Activated CD4-positive, alpha-beta memory T cell treated with anti-CD3 and anti-CD28 coated beads for 36 hours (primary cell): ENCODE results near the gene TOP3B. TPM values are rescaled to one million over a fixed set of nuclear protein-coding genes. Genes with fewer than 3 reads are reported as not detected.
"Not testable (repeated sequence)": the region's sequence is repeated elsewhere in the genome, so short reads cannot be mapped to it uniquely, and the experiment has no call there.

ENCODE experiments used
- CTCF ChIA-PET: fragments of 350-600 bp; sonication (Branson Sonifier 250); formaldehyde crosslinking; loops from one replicate; lab custom pipeline; 2021; ENCODE audit warnings: antibody characterized with exemption, inconsistent platforms; lab: Charles Lee
- POLR2A ChIA-PET: fragments of 350-600 bp; sonication (Branson Sonifier 250); formaldehyde crosslinking; loops from one replicate; lab custom pipeline; 2021; ENCODE audit warnings: antibody characterized with exemption; lab: Charles Lee
- DNase-seq: peaks from one replicate; pipeline ENCODE4 v3.0.0-alpha.2; 2020
- H3K27ac Mint-ChIP-seq: one replicate; pipeline ENCODE4 v1.8.0; 2021; ENCODE audit warnings: mixed read lengths
- H3K27me3 Mint-ChIP-seq: one replicate; pipeline ENCODE4 v1.8.0; 2021; ENCODE audit warnings: mixed read lengths
- H3K36me3 Mint-ChIP-seq: one replicate; pipeline ENCODE4 v1.8.0; 2021; ENCODE audit warnings: mixed read lengths
- H3K4me1 Mint-ChIP-seq: one replicate; pipeline ENCODE4 v1.8.0; 2021; ENCODE audit warnings: low read depth, mixed read lengths
- H3K4me3 Mint-ChIP-seq: one replicate; pipeline ENCODE4 v1.8.0; 2021; ENCODE audit warnings: mild to moderate bottlenecking, mixed read lengths
- H3K9me3 Mint-ChIP-seq: one replicate; pipeline ENCODE4 v1.8.0; 2021; ENCODE audit warnings: mixed read lengths
- intact Hi-C: fragments of 100-400 bp; cut with micrococcal nuclease; formaldehyde crosslinking; loops from one replicate; pipeline ENCODE4 v1.15.1; 2023
- total RNA-seq, 2 experiments: library from RNA; stranded (reverse); gene quantifications; one replicate each; pipeline ENCODE4 v1.2.3, GENCODE V29; 2021

TOP3B gene
- total RNA-seq, 2 experiments from 2014 or later = 28.8 to 30.4 TPM

GRCh38 chr22:21915624-21916308 lies 66.8 kb downstream of the TOP3B start:
- no peak overlapping the region for H3K27ac Mint-ChIP-seq
- POLR2A ChIA-PET = no interaction called here
- no peak for DNase-seq
- no peaks in the 10 kb centered on the region for H3K4me1 Mint-ChIP-seq
- no peaks in the 10 kb centered on the region for H3K36me3 Mint-ChIP-seq
- H3K4me3 Mint-ChIP-seq = no peak overlapping the region
- no peaks in the 10 kb centered on the region for H3K9me3 Mint-ChIP-seq
- H3K27me3 Mint-ChIP-seq = no peaks in the 10 kb centered on the region
- CTCF ChIA-PET = interaction anchor here (1.0 to 1.4 kb wide), 2 partner anchors 22 to 202 kb away, joined by 3 read pairs; no protein-coding TSS in a partner anchor
- intact Hi-C loops = no loop called here

GRCh38 chr22:21914033-21914642 lies 68.4 kb downstream of the TOP3B start:
- H3K27ac Mint-ChIP-seq, CTCF ChIA-PET, intact Hi-C loops, H3K4me3 Mint-ChIP-seq, DNase-seq, H3K9me3 Mint-ChIP-seq, H3K4me1 Mint-ChIP-seq, POLR2A ChIA-PET, H3K36me3 Mint-ChIP-seq, H3K27me3 Mint-ChIP-seq: not testable (repeated sequence)

- H3K27ac Mint-ChIP-seq, H3K9me3 Mint-ChIP-seq, H3K36me3 Mint-ChIP-seq, H3K4me1 Mint-ChIP-seq, intact Hi-C loops, DNase-seq, POLR2A ChIA-PET, H3K4me3 Mint-ChIP-seq, H3K27me3 Mint-ChIP-seq: not testable (repeated sequence)
- CTCF ChIA-PET = interaction anchor here (1.4 kb wide), 1 partner anchor 26 kb away, joined by 3 read pairs; no protein-coding TSS in a partner anchor
Measured at GRCh38 chr22:21910367-21910766, 72.2 kb downstream of the TOP3B start.

- Mint-ChIP-seq H3K27ac (no peak overlapping the region), H3K9me3 (no peaks in the 10 kb centered on the region), H3K27me3 (no peaks in the 10 kb centered on the region), H3K36me3 (no peaks in the 10 kb centered on the region), H3K4me3 (no peak overlapping the region), H3K4me1 (no peaks in the 10 kb centered on the region)
- intact Hi-C loops = no loop called here
- DNase-seq = no peak
- ChIA-PET CTCF (interaction anchor here (1.4 kb wide), 1 partner anchor 27 kb away, joined by 3 read pairs; no protein-coding TSS in a partner anchor), POLR2A (no interaction called here)
Measured at GRCh38 chr22:21909871-21910270, 72.7 kb downstream of the TOP3B start.

GRCh38 chr22:21907638-21908522 lies 74.7 kb downstream of the TOP3B start:
- CTCF ChIA-PET = no interaction called here
- no peak overlapping the region for H3K4me3 Mint-ChIP-seq
- H3K4me1 Mint-ChIP-seq = no peaks in the 10 kb centered on the region
- POLR2A ChIA-PET = no interaction called here
- DNase-seq = no peak
- no peaks in the 10 kb centered on the region for H3K27me3 Mint-ChIP-seq
- H3K27ac Mint-ChIP-seq = no peak overlapping the region
- no peaks in the 10 kb centered on the region for H3K9me3 Mint-ChIP-seq
- H3K36me3 Mint-ChIP-seq = no peaks in the 10 kb centered on the region
- intact Hi-C loops = no loop called here

Other genes starting within 250 kb of the TOP3B start
- 1 to 10 TPM; 1.6 to 1.8 TPM for gene YPEL1, start 247.0 kb downstream of the TOP3B start, total RNA-seq
- gene MAPK1, start 115.1 kb downstream of the TOP3B start, total RNA-seq = 10 to 100 TPM; 70.2 to 75.6 TPM
- gene PPM1F, start 29.9 kb downstream of the TOP3B start, total RNA-seq = 10 to 100 TPM; 21.7 to 21.9 TPM